ENCODE data around the gene SYT7.
A peak's percentile ranks its signal among the peaks of the same experiment; 100 is the strongest.
"Not testable (repeated sequence)": the region's sequence is repeated elsewhere in the genome, so short reads cannot be mapped to it uniquely, and the experiment has no call there.

The SYT7 gene

GRCh38 chr11:61486011-61486620, 94.8 kb downstream of the SYT7 start:
- Histone ChIP-seq H3K27me3 (ENCODE audit: control insufficient read depth, insufficient read depth, low read length) (no peaks in the 10 kb centered on the region), H3K9me3 (ENCODE audit: control insufficient read depth, insufficient read depth, low read length) (no peaks in the 10 kb centered on the region), H3K27ac (ENCODE audit: low read length) (no peak overlapping the region), H3K4me1 (ENCODE audit: control insufficient read depth, insufficient read depth, low read length) (peaks cover 13% of the 10 kb centered on the region), H3K36me3 (ENCODE audit: control insufficient read depth, insufficient read depth, low read length) (no peaks in the 10 kb centered on the region), H3K4me3 (ENCODE audit: low read length) (no peak overlapping the region)
- WGBS (ENCODE audit: insufficient coverage, insufficient read length), result no CpG with 5 or more reads among the region's 6 CpGs
- no peak for DNase-seq (ENCODE audit: low read depth, low spot score)

GRCh38 chr11:61485080-61485479, 95.8 kb downstream of the SYT7 start:
- no peak for DNase-seq (ENCODE audit: low read depth, low spot score)
- no CpG with 5 or more reads among the region's 11 CpGs for WGBS (ENCODE audit: insufficient coverage, insufficient read length)

GRCh38 chr11:61484541-61484940, 96.3 kb downstream of the SYT7 start:
- H3K4me3 ChIP-seq (ENCODE audit: low read length), result no peak overlapping the region
- no peak overlapping the region for H3K27ac ChIP-seq (ENCODE audit: low read length)
- DNase-seq (ENCODE audit: low read depth, low spot score), result no peak
- no peaks in the 10 kb centered on the region for H3K36me3 ChIP-seq (ENCODE audit: control insufficient read depth, insufficient read depth, low read length)
- H3K27me3 ChIP-seq (ENCODE audit: control insufficient read depth, insufficient read depth, low read length), result no peaks in the 10 kb centered on the region
- no CpG with 5 or more reads among the region's 11 CpGs for WGBS (ENCODE audit: insufficient coverage, insufficient read length)
- no peaks in the 10 kb centered on the region for H3K9me3 ChIP-seq (ENCODE audit: control insufficient read depth, insufficient read depth, low read length)
- peaks cover 11% of the 10 kb centered on the region for H3K4me1 ChIP-seq (ENCODE audit: control insufficient read depth, insufficient read depth, low read length)

More at GRCh38 chr11:61485080-61485479, 95.8 kb downstream of the SYT7 start:
- H3K4me3 ChIP-seq (ENCODE audit: low read length), result no peak overlapping the region
- H3K4me1 ChIP-seq (ENCODE audit: control insufficient read depth, insufficient read depth, low read length), result peaks cover 14% of the 10 kb centered on the region
- H3K27ac ChIP-seq (ENCODE audit: low read length), result no peak overlapping the region
- H3K36me3 ChIP-seq (ENCODE audit: control insufficient read depth, insufficient read depth, low read length), result no peaks in the 10 kb centered on the region
- H3K9me3 ChIP-seq (ENCODE audit: control insufficient read depth, insufficient read depth, low read length), result no peaks in the 10 kb centered on the region
- H3K27me3 ChIP-seq (ENCODE audit: control insufficient read depth, insufficient read depth, low read length), result no peaks in the 10 kb centered on the region

- peaks cover 7% of the 10 kb centered on the region for H3K4me1 ChIP-seq (ENCODE audit: control insufficient read depth, insufficient read depth, low read length)
- WGBS (ENCODE audit: insufficient coverage, insufficient read length), result no CpG with 5 or more reads among the region's 7 CpGs
- no peaks in the 10 kb centered on the region for H3K36me3 ChIP-seq (ENCODE audit: control insufficient read depth, insufficient read depth, low read length)
- H3K27me3 ChIP-seq (ENCODE audit: control insufficient read depth, insufficient read depth, low read length), result no peaks in the 10 kb centered on the region
- no peak for DNase-seq (ENCODE audit: low read depth, low spot score)
- H3K27ac ChIP-seq (ENCODE audit: low read length), result no peak overlapping the region
- no peak overlapping the region for H3K4me3 ChIP-seq (ENCODE audit: low read length)
- H3K9me3 ChIP-seq (ENCODE audit: control insufficient read depth, insufficient read depth, low read length), result no peaks in the 10 kb centered on the region
Measured at GRCh38 chr11:61482513-61482912, 98.4 kb downstream of the SYT7 start.

GRCh38 chr11:61481806-61482205, 99.1 kb downstream of the SYT7 start:
- H3K27me3 ChIP-seq (ENCODE audit: control insufficient read depth, insufficient read depth, low read length), result no peaks in the 10 kb centered on the region
- H3K4me3 ChIP-seq (ENCODE audit: low read length), result no peak overlapping the region
- H3K36me3 ChIP-seq (ENCODE audit: control insufficient read depth, insufficient read depth, low read length), result no peaks in the 10 kb centered on the region
- no CpG with 5 or more reads among the region's 10 CpGs for WGBS (ENCODE audit: insufficient coverage, insufficient read length)
- DNase-seq (ENCODE audit: low read depth, low spot score), result no peak
- no peaks in the 10 kb centered on the region for H3K9me3 ChIP-seq (ENCODE audit: control insufficient read depth, insufficient read depth, low read length)
- H3K4me1 ChIP-seq (ENCODE audit: control insufficient read depth, insufficient read depth, low read length), result peaks cover 8% of the 10 kb centered on the region
- H3K27ac ChIP-seq (ENCODE audit: low read length), result no peak overlapping the region

GRCh38 chr11:61480994-61481335, 99.9 kb downstream of the SYT7 start:
- Histone ChIP-seq H3K27ac (ENCODE audit: low read length) (no peak overlapping the region), H3K27me3 (ENCODE audit: control insufficient read depth, insufficient read depth, low read length) (no peaks in the 10 kb centered on the region), H3K4me1 (ENCODE audit: control insufficient read depth, insufficient read depth, low read length) (peaks cover 8% of the 10 kb centered on the region), H3K9me3 (ENCODE audit: control insufficient read depth, insufficient read depth, low read length) (no peaks in the 10 kb centered on the region), H3K36me3 (ENCODE audit: control insufficient read depth, insufficient read depth, low read length) (no peaks in the 10 kb centered on the region), H3K4me3 (ENCODE audit: low read length) (no peak overlapping the region)
- peak; percentile 73 for DNase-seq (ENCODE audit: low read depth, low spot score)
- WGBS (ENCODE audit: insufficient coverage, insufficient read length), result no CpG with 5 or more reads among the region's 7 CpGs

GRCh38 chr11:61480261-61480993, 100.4 kb downstream of the SYT7 start:
- DNase-seq (ENCODE audit: low read depth, low spot score), result no peak
- Histone ChIP-seq H3K36me3 (ENCODE audit: control insufficient read depth, insufficient read depth, low read length) (no peaks in the 10 kb centered on the region), H3K27me3 (ENCODE audit: control insufficient read depth, insufficient read depth, low read length) (no peaks in the 10 kb centered on the region), H3K4me3 (ENCODE audit: low read length) (no peak overlapping the region), H3K9me3 (ENCODE audit: control insufficient read depth, insufficient read depth, low read length) (no peaks in the 10 kb centered on the region), H3K27ac (ENCODE audit: low read length) (no peak overlapping the region), H3K4me1 (ENCODE audit: control insufficient read depth, insufficient read depth, low read length) (peaks cover 8% of the 10 kb centered on the region)
- no CpG with 5 or more reads among the region's 15 CpGs for WGBS (ENCODE audit: insufficient coverage, insufficient read length)

- H3K27me3 ChIP-seq (ENCODE audit: control insufficient read depth, insufficient read depth, low read length); DNase-seq (ENCODE audit: low read depth, low spot score); H3K36me3 ChIP-seq (ENCODE audit: control insufficient read depth, insufficient read depth, low read length); H3K4me3 ChIP-seq (ENCODE audit: low read length); H3K27ac ChIP-seq (ENCODE audit: low read length); H3K9me3 ChIP-seq (ENCODE audit: control insufficient read depth, insufficient read depth, low read length); H3K4me1 ChIP-seq (ENCODE audit: control insufficient read depth, insufficient read depth, low read length): not testable (repeated sequence)
- WGBS (ENCODE audit: insufficient coverage, insufficient read length), result no CpG with 5 or more reads among the region's 11 CpGs
Measured at GRCh38 chr11:61479360-61480058, 101.4 kb downstream of the SYT7 start.

- H3K27ac ChIP-seq (ENCODE audit: low read length), result no peak overlapping the region
- no peak overlapping the region for H3K4me3 ChIP-seq (ENCODE audit: low read length)
- no CpG with 5 or more reads among the region's 18 CpGs for WGBS (ENCODE audit: insufficient coverage, insufficient read length)
- no peaks in the 10 kb centered on the region for H3K27me3 ChIP-seq (ENCODE audit: control insufficient read depth, insufficient read depth, low read length)
- no peaks in the 10 kb centered on the region for H3K9me3 ChIP-seq (ENCODE audit: control insufficient read depth, insufficient read depth, low read length)
- no peak for DNase-seq (ENCODE audit: low read depth, low spot score)
- peaks cover 7% of the 10 kb centered on the region for H3K4me1 ChIP-seq (ENCODE audit: control insufficient read depth, insufficient read depth, low read length)
- no peaks in the 10 kb centered on the region for H3K36me3 ChIP-seq (ENCODE audit: control insufficient read depth, insufficient read depth, low read length)
Measured at GRCh38 chr11:61477727-61478148, 103.1 kb downstream of the SYT7 start.

GRCh38 chr11:61477126-61477525, 103.8 kb downstream of the SYT7 start:
- DNase-seq (ENCODE audit: low read depth, low spot score), result no peak
- no peaks in the 10 kb centered on the region for H3K36me3 ChIP-seq (ENCODE audit: control insufficient read depth, insufficient read depth, low read length)
- peaks cover 4% of the 10 kb centered on the region for H3K4me1 ChIP-seq (ENCODE audit: control insufficient read depth, insufficient read depth, low read length)
- WGBS (ENCODE audit: insufficient coverage, insufficient read length), result no CpG with 5 or more reads among the region's 8 CpGs
- no peaks in the 10 kb centered on the region for H3K9me3 ChIP-seq (ENCODE audit: control insufficient read depth, insufficient read depth, low read length)
- H3K27me3 ChIP-seq (ENCODE audit: control insufficient read depth, insufficient read depth, low read length), result no peaks in the 10 kb centered on the region
- H3K4me3 ChIP-seq (ENCODE audit: low read length), result no peak overlapping the region
- no peak overlapping the region for H3K27ac ChIP-seq (ENCODE audit: low read length)
